Endodermal cell (in vitro differentiated cells): ENCODE data around the gene BCL2L11. TPM values are rescaled to one million over a fixed set of nuclear protein-coding genes. Genes with fewer than 3 reads are reported as not detected.

Source experiments
- DNase-seq: peaks from one replicate; pipeline ENCODE4 v3.0.0-alpha.2; 2017
- H3K27ac ChIP-seq: 2 replicates; pipeline ENCODE4 v1.5.1; 2013; ENCODE audit warnings: mild to moderate bottlenecking, low read depth, low read length, moderate library complexity
- H3K27me3 ChIP-seq: 2 replicates; pipeline ENCODE4 v1.6.1; 2013; ENCODE audit warnings: mild to moderate bottlenecking, low read length, moderate library complexity; ENCODE audit not compliant: insufficient read depth, control insufficient read depth, poor library complexity, severe bottlenecking
- H3K36me3 ChIP-seq: 2 replicates; pipeline ENCODE4 v1.7.0; 2013; ENCODE audit warnings: mild to moderate bottlenecking, low read length, moderate library complexity; ENCODE audit not compliant: control insufficient read depth, insufficient read depth
- H3K4me1 ChIP-seq: one replicate; pipeline ENCODE4 v1.7.0; 2013; ENCODE audit warnings: low read length; ENCODE audit not compliant: control insufficient read depth, insufficient read depth
- H3K4me3 ChIP-seq: 2 replicates; pipeline ENCODE4 v1.5.1; 2013; ENCODE audit warnings: mild to moderate bottlenecking, low read length, moderate library complexity
- H3K9ac ChIP-seq: 2 replicates; pipeline ENCODE4 v1.6.1; 2013; ENCODE audit warnings: mild to moderate bottlenecking, low read length, moderate library complexity; ENCODE audit not compliant: poor library complexity, severe bottlenecking; ENCODE audit errors: extremely low read depth
- H3K9me3 ChIP-seq: 2 replicates; pipeline ENCODE4 v1.6.1; 2013; ENCODE audit warnings: mild to moderate bottlenecking, low read length, moderate library complexity; ENCODE audit not compliant: control insufficient read depth
- H3K27ac Mint-ChIP-seq: 2 replicates; pipeline ENCODE4 v1.8.0; 2020; ENCODE audit warnings: mixed read lengths
- H3K27me3 Mint-ChIP-seq: 2 replicates; pipeline ENCODE4 v1.8.0; 2021; ENCODE audit warnings: mild to moderate bottlenecking, mixed read lengths; ENCODE audit not compliant: insufficient read depth
- H3K36me3 Mint-ChIP-seq: 2 replicates; pipeline ENCODE4 v1.8.0; 2020; ENCODE audit warnings: low read depth, mixed read lengths
- H3K4me1 Mint-ChIP-seq: 2 replicates; pipeline ENCODE4 v1.8.0; 2020; ENCODE audit warnings: mixed read lengths
- H3K4me3 Mint-ChIP-seq: 2 replicates; pipeline ENCODE4 v1.8.0; 2020; ENCODE audit warnings: mild to moderate bottlenecking, moderate library complexity, mixed read lengths
- H3K9me3 Mint-ChIP-seq: 2 replicates; pipeline ENCODE4 v1.8.0; 2020; ENCODE audit warnings: mild to moderate bottlenecking, mixed read lengths
- CTCF ChIP-seq: fragments of 200-600 bp; sonication (generic); conservative IDR thresholded peaks from 2 replicates; pipeline ENCODE4 v1.5.0; 2021; ENCODE audit warnings: antibody characterized with exemption, mild to moderate bottlenecking
- WGBS, 2 experiments: methylation state at CpG; one replicate each; pipeline versions ENCODE4 v1.1.5 to v1.1.7; 2013; ENCODE audit warnings: missing lambda C conversion rate in 2 of 2, mixed read lengths in 1 of 2; ENCODE audit not compliant: insufficient coverage in 1 of 2, insufficient read length in 1 of 2; 5-methylcytosine and 5-hydroxymethylcytosine counted together
- total RNA-seq, 2 donors: library from RNA; stranded (reverse); fragmentation: NEBNext Ultra II Directional in 1 of 2; extraction: Animal tissue kit (Norgen Biotek cat#: 25700) in 1 of 2; gene quantifications; 2 replicates in 1 of 2; 3 replicates in 1 of 2; pipeline ENCODE4 v1.2.1, GENCODE V29; 2021

BCL2L11 gene
- total RNA-seq, 2 donors from 2014 or later, result 16.7 to 21.0 TPM

- no peak for TF ChIP-seq CTCF
- no peaks in the 10 kb centered on the region for H3K9me3 Mint-ChIP-seq
- H3K4me3 Mint-ChIP-seq, result no peak overlapping the region
- peaks cover 7% of the 10 kb centered on the region for H3K4me1 Mint-ChIP-seq
- Histone ChIP-seq H3K4me3 (no peak overlapping the region), H3K9ac (no peak overlapping the region), H3K27me3 (no peaks in the 10 kb centered on the region), H3K9me3 (peaks cover 6% of the 10 kb centered on the region), H3K36me3 (peaks cover 13% of the 10 kb centered on the region), H3K27ac (no peak overlapping the region), H3K4me1 (no peaks in the 10 kb centered on the region)
- no peak for DNase-seq
- no peak overlapping the region for H3K27ac Mint-ChIP-seq
- H3K27me3 Mint-ChIP-seq, result no peaks in the 10 kb centered on the region
- WGBS, 2 experiments, result 95 to 100% methylated on average over 1 of the region's 1 CpG
- peaks cover 24% of the 10 kb centered on the region for H3K36me3 Mint-ChIP-seq
These were observed 21.4 kb downstream of the BCL2L11 start for GRCh38 chr2:111142101-111142500.

GRCh38 chr2:111143107-111143842 is 22.6 kb downstream of the BCL2L11 start:
- Histone ChIP-seq H3K4me1 (peaks cover 5% of the 10 kb centered on the region), H3K36me3 (peaks cover 13% of the 10 kb centered on the region), H3K9me3 (peaks cover 6% of the 10 kb centered on the region), H3K4me3 (no peak overlapping the region), H3K27ac (peak overlapping the region; percentile 58), H3K27me3 (no peaks in the 10 kb centered on the region), H3K9ac (no peak overlapping the region)
- peaks cover 24% of the 10 kb centered on the region for H3K36me3 Mint-ChIP-seq
- H3K4me3 Mint-ChIP-seq, result no peak overlapping the region
- H3K27ac Mint-ChIP-seq, result peak overlapping the region; percentile 4
- 91 to 93% methylated on average over 7 to 10 of the region's 10 CpGs for WGBS, 2 experiments
- H3K4me1 Mint-ChIP-seq, result peaks cover 15% of the 10 kb centered on the region
- H3K27me3 Mint-ChIP-seq, result no peaks in the 10 kb centered on the region
- H3K9me3 Mint-ChIP-seq, result no peaks in the 10 kb centered on the region
- no peak for DNase-seq
- TF ChIP-seq CTCF, result no peak

- no peak overlapping the region for H3K9ac ChIP-seq
- H3K4me1 ChIP-seq, result peaks cover 5% of the 10 kb centered on the region
- no peak overlapping the region for H3K27ac Mint-ChIP-seq
- no peak for DNase-seq
- no peaks in the 10 kb centered on the region for H3K27me3 ChIP-seq
- H3K9me3 ChIP-seq, result peaks cover 6% of the 10 kb centered on the region
- no peak overlapping the region for H3K4me3 ChIP-seq
- WGBS, 2 experiments, result 100% methylated on average over 1 of the region's 1 CpG; no CpG with 5 or more reads in 1 of the 2 experiments
- no peak for TF ChIP-seq CTCF
- no peaks in the 10 kb centered on the region for H3K9me3 Mint-ChIP-seq
- H3K4me3 Mint-ChIP-seq, result no peak overlapping the region
- peaks cover 13% of the 10 kb centered on the region for H3K36me3 ChIP-seq
- H3K4me1 Mint-ChIP-seq, result peaks cover 18% of the 10 kb centered on the region
- H3K27ac ChIP-seq, result no peak overlapping the region
- peaks cover 20% of the 10 kb centered on the region for H3K36me3 Mint-ChIP-seq
- H3K27me3 Mint-ChIP-seq, result no peaks in the 10 kb centered on the region
These were observed 23.1 kb downstream of the BCL2L11 start for GRCh38 chr2:111143843-111144198.
